Embryonic facial prominence (tissue), 1 donor: ENCODE results near the gene TMEM30A.

ENCODE experiments used
- DNase-seq: peaks from one replicate; pipeline ENCODE4 v3.0.0-alpha.2; 2016; ENCODE audit errors: extremely low spot score

The TMEM30A gene

GRCh38 chr6:75262716-75263400, 21.7 kb downstream of the TMEM30A start:
- no peak for DNase-seq

- DNase-seq = no peak
Measured at GRCh38 chr6:75261299-75261698, 23.3 kb downstream of the TMEM30A start.

GRCh38 chr6:75257343-75258087, 27.1 kb downstream of the TMEM30A start:
- no peak for DNase-seq

GRCh38 chr6:75250552-75250951, 34.0 kb downstream of the TMEM30A start:
- no peak for DNase-seq

GRCh38 chr6:75249837-75250236, 34.8 kb downstream of the TMEM30A start:
- no peak for DNase-seq

- DNase-seq = no peak
Measured at GRCh38 chr6:75246386-75246785, 38.2 kb downstream of the TMEM30A start.

- no peak for DNase-seq
Measured at GRCh38 chr6:75244063-75244584, 40.5 kb downstream of the TMEM30A start.

- peak; percentile 97 for DNase-seq
Measured at GRCh38 chr6:75243333-75244062, 41.1 kb downstream of the TMEM30A start, which contains the start of gene COX7A2. Gene COX7A2 (minus strand): TSS chr6:75243801. CDS start chr6:75243734, 67 bp downstream.

GRCh38 chr6:75236630-75237029, 48.0 kb downstream of the TMEM30A start:
- no peak for DNase-seq

- no peak for DNase-seq
Measured at GRCh38 chr6:75235271-75235670, 49.3 kb downstream of the TMEM30A start.

- no peak for DNase-seq
Measured at GRCh38 chr6:75234126-75234865, 50.3 kb downstream of the TMEM30A start.

GRCh38 chr6:75233092-75233615, 51.4 kb downstream of the TMEM30A start:
- DNase-seq = no peak

GRCh38 chr6:75230484-75231325, 53.9 kb downstream of the TMEM30A start:
- DNase-seq = no peak

- DNase-seq = no peak
Measured at GRCh38 chr6:75224303-75224926, 60.2 kb downstream of the TMEM30A start.

- DNase-seq = no peak
Measured at GRCh38 chr6:75223428-75223827, 61.2 kb downstream of the TMEM30A start.

GRCh38 chr6:75222261-75222660, 62.3 kb downstream of the TMEM30A start:
- DNase-seq = no peak

- no peak for DNase-seq
Measured at GRCh38 chr6:75221116-75221515, 63.5 kb downstream of the TMEM30A start.

GRCh38 chr6:75220357-75220756, 64.2 kb downstream of the TMEM30A start:
- DNase-seq = no peak

GRCh38 chr6:75219263-75219662, 65.3 kb downstream of the TMEM30A start:
- peak; percentile 48 for DNase-seq

- no peak for DNase-seq
Measured at GRCh38 chr6:75217193-75217592, 67.4 kb downstream of the TMEM30A start.
